ENCODE results near the gene P4HB.

The P4HB gene

GRCh38 chr17:81822996-81823819, 37.1 kb downstream of the P4HB start:
- no peak for TF ChIP-seq CTCF (IDR thresholded peaks at IDR 0.05)
- Histone ChIP-seq H3K4me3 (ENCODE audit: low read depth in 1 of 2, low read length in 1 of 2) (no peak overlapping the region), H3K9me3 (no peaks in the 10 kb centered on the region), H3K36me3 (peaks cover 31% of the 10 kb centered on the region), H3K27ac (no peak overlapping the region), H3K27me3 (no peaks in the 10 kb centered on the region), H3K4me1 (ENCODE audit: control insufficient read depth in 1 of 2, insufficient read depth in 1 of 2, low read depth in 1 of 2, low read length in 1 of 2) (peaks cover 18 to 20% of the 10 kb centered on the region in 2 experiments)

- Histone ChIP-seq H3K27me3 (no peaks in the 10 kb centered on the region), H3K4me1 (ENCODE audit: control insufficient read depth in 1 of 2, insufficient read depth in 1 of 2, low read depth in 1 of 2, low read length in 1 of 2) (peaks cover 18 to 20% of the 10 kb centered on the region in 2 experiments), H3K27ac (no peak overlapping the region), H3K4me3 (ENCODE audit: low read depth in 1 of 2, low read length in 1 of 2) (no peak overlapping the region), H3K36me3 (peaks cover 31% of the 10 kb centered on the region), H3K9me3 (no peaks in the 10 kb centered on the region)
- TF ChIP-seq CTCF (IDR thresholded peaks at IDR 0.05) = no peak
Measured at GRCh38 chr17:81822312-81822637, 38.1 kb downstream of the P4HB start.

GRCh38 chr17:81821603-81822311, 38.6 kb downstream of the P4HB start:
- TF ChIP-seq CTCF (IDR thresholded peaks at IDR 0.05) = no peak
- peaks cover 18 to 20% of the 10 kb centered on the region in 2 experiments for H3K4me1 ChIP-seq (ENCODE audit: control insufficient read depth in 1 of 2, insufficient read depth in 1 of 2, low read depth in 1 of 2, low read length in 1 of 2)
- H3K4me3 ChIP-seq (ENCODE audit: low read depth in 1 of 2, low read length in 1 of 2) = no peak overlapping the region
- no peaks in the 10 kb centered on the region for H3K9me3 ChIP-seq
- no peak overlapping the region for H3K27ac ChIP-seq
- H3K36me3 ChIP-seq = peaks cover 31% of the 10 kb centered on the region
- no peaks in the 10 kb centered on the region for H3K27me3 ChIP-seq

GRCh38 chr17:81821147-81821546, 39.2 kb downstream of the P4HB start:
- Histone ChIP-seq H3K9me3 (no peaks in the 10 kb centered on the region), H3K4me1 (ENCODE audit: control insufficient read depth in 1 of 2, insufficient read depth in 1 of 2, low read depth in 1 of 2, low read length in 1 of 2) (peaks cover 17 to 18% of the 10 kb centered on the region in 2 experiments), H3K4me3 (ENCODE audit: low read depth in 1 of 2, low read length in 1 of 2) (no peak overlapping the region), H3K36me3 (peaks cover 31% of the 10 kb centered on the region), H3K27ac (no peak overlapping the region), H3K27me3 (no peaks in the 10 kb centered on the region)
- TF ChIP-seq CTCF (IDR thresholded peaks at IDR 0.05) = no peak

- H3K27ac ChIP-seq = no peak overlapping the region
- H3K36me3 ChIP-seq = peaks cover 31% of the 10 kb centered on the region
- H3K27me3 ChIP-seq = no peaks in the 10 kb centered on the region
- H3K4me1 ChIP-seq (ENCODE audit: control insufficient read depth in 1 of 2, insufficient read depth in 1 of 2, low read depth in 1 of 2, low read length in 1 of 2) = peaks cover 10 to 13% of the 10 kb centered on the region in 2 experiments
- H3K9me3 ChIP-seq = no peaks in the 10 kb centered on the region
- H3K4me3 ChIP-seq (ENCODE audit: low read depth in 1 of 2, low read length in 1 of 2) = no peak overlapping the region
- TF ChIP-seq CTCF (IDR thresholded peaks at IDR 0.05) = no peak
Measured at GRCh38 chr17:81819708-81820107, 40.6 kb downstream of the P4HB start.

Data from neutrophil (primary cell).